GM19099 (cell line): ENCODE data around the gene LAMP2.

ENCODE experiments used
- POLR2A ChIP-seq: IDR thresholded peaks from 3 replicates; pipeline ENCODE4 v1.6.1; 2011; ENCODE audit warnings: low read depth; ENCODE audit not compliant: insufficient read length; ENCODE audit errors: extremely low read depth

The LAMP2 gene

GRCh38 chrX:120468825-120469525 lies at the start of gene LAMP2:
TSS of gene LAMP2 (minus strand) at chrX:120469296. CDS start at chrX:120469169, 127 bp downstream.
- peak; percentile 60 for TF ChIP-seq POLR2A

- no peak for TF ChIP-seq POLR2A
Observed at GRCh38 chrX:120517936-120518335, 48.8 kb upstream of the LAMP2 start.

GRCh38 chrX:120514236-120514635 lies 45.1 kb upstream of the LAMP2 start:
- no peak for TF ChIP-seq POLR2A

GRCh38 chrX:120512627-120513026 lies 43.5 kb upstream of the LAMP2 start:
- TF ChIP-seq POLR2A: no peak

- no peak for TF ChIP-seq POLR2A
Observed at GRCh38 chrX:120512222-120512621, 43.1 kb upstream of the LAMP2 start.

GRCh38 chrX:120504569-120504968 lies 35.5 kb upstream of the LAMP2 start:
- no peak for TF ChIP-seq POLR2A

GRCh38 chrX:120499301-120500072 lies 30.4 kb upstream of the LAMP2 start:
- TF ChIP-seq POLR2A: no peak

- no peak for TF ChIP-seq POLR2A
Observed at GRCh38 chrX:120486786-120487185, 17.7 kb upstream of the LAMP2 start.

GRCh38 chrX:120485638-120486520 lies 16.8 kb upstream of the LAMP2 start:
- peak; percentile 34 for TF ChIP-seq POLR2A

GRCh38 chrX:120485315-120485637 lies 16.2 kb upstream of the LAMP2 start:
- no peak for TF ChIP-seq POLR2A

- TF ChIP-seq POLR2A: no peak
Observed at GRCh38 chrX:120477453-120477852, 8.4 kb upstream of the LAMP2 start.

GRCh38 chrX:120476714-120477113 lies 7.6 kb upstream of the LAMP2 start:
- no peak for TF ChIP-seq POLR2A

GRCh38 chrX:120474085-120474484 lies 5.0 kb upstream of the LAMP2 start:
- TF ChIP-seq POLR2A: no peak

GRCh38 chrX:120468479-120468824 lies 644 bp downstream of the LAMP2 start:
- no peak for TF ChIP-seq POLR2A

GRCh38 chrX:120468071-120468470 lies 1.0 kb downstream of the LAMP2 start:
- TF ChIP-seq POLR2A: no peak
